Measurements from ENCODE around the gene IDH3A. TPM values are rescaled to one million over a fixed set of nuclear protein-coding genes. Genes with fewer than 3 reads are reported as not detected.

Gene IDH3A
- total and polyA plus RNA-seq, 5 donors from 2014 or later, result 38.2 to 62.1 (median 50.9) TPM

GRCh38 chr15:78171864-78172472 lies 22.8 kb downstream of the IDH3A start:
- H3K9me3 ChIP-seq (ENCODE audit: control insufficient read depth in 2 of 2, low read length in 2 of 2), result no peaks in the 10 kb centered on the region
- Mint-ChIP-seq H3K9me3 (peaks cover 0 to 2% (median 0%) of the 10 kb centered on the region in 7 donors), H3K36me3 (peaks cover 52% of the 10 kb centered on the region)

GRCh38 chr15:78174401-78174800 lies 25.2 kb downstream of the IDH3A start:
- H3K4me3 Mint-ChIP-seq, result no peak overlapping the region

More at GRCh38 chr15:78171864-78172472, 22.8 kb downstream of the IDH3A start:
- Mint-ChIP-seq H3K27me3 (no peaks in the 10 kb centered on the region), H3K4me3 (no peak overlapping the region), H3K27ac (no peak overlapping the region), H3K4me1 (peaks cover 5 to 32% (median 20%) of the 10 kb centered on the region in 4 donors)
- Histone ChIP-seq H3K27ac (ENCODE audit: insufficient read depth, low read length, poor library complexity, severe bottlenecking) (no peak overlapping the region), H3K27me3 (ENCODE audit: control insufficient read depth, insufficient read depth, low read length) (no peaks in the 10 kb centered on the region), H3K4me3 (ENCODE audit: low read depth, low read length) (no peak overlapping the region), H3K36me3 (ENCODE audit: control insufficient read depth, insufficient read depth, low read length) (peaks cover 41% of the 10 kb centered on the region), H3K4me1 (ENCODE audit: control insufficient read depth, insufficient read depth, low read length, poor library complexity, severe bottlenecking) (peaks cover 19% of the 10 kb centered on the region)
- DNase-seq (no peak), ATAC-seq (ENCODE audit: low read depth in 2 of 2) (no peak)

DNA sequence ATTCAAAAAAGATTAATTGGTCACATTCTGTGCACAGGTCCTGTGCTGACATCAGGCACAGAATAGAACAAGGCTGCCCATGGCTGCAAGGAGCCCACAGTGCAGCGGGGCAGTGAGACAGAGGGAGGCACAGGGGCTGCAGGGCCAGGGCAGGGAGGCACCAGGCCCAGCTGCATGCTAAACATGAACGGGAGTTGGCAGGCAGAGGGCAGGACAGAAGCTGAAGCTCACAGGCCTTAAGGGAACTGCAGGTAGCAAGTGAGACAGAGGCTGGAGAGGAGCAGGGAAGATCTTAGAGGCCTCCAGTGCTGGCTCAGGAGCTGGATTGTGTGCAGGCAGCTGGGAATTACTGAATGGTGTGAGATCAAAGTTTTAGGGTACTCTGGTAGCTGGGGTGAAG lies 26.2 kb downstream of the IDH3A start:
- no peak overlapping the region for H3K4me3 ChIP-seq (ENCODE audit: low read depth, low read length)
- Mint-ChIP-seq H3K27me3 (no peaks in the 10 kb centered on the region), H3K4me1 (peaks cover 5 to 22% (median 10%) of the 10 kb centered on the region in 4 donors), H3K9me3 (peaks cover 0 to 1% (median 0%) of the 10 kb centered on the region in 7 donors), H3K27ac (peak overlapping the region in 1 of 3 donors; percentile 59), H3K4me3 (peak overlapping the region in 1 of 4 donors; percentile 46), H3K36me3 (peaks cover 27% of the 10 kb centered on the region)
- no peak for DNase-seq
- no peaks in the 10 kb centered on the region for H3K27me3 ChIP-seq (ENCODE audit: control insufficient read depth, insufficient read depth, low read length)
- ATAC-seq (ENCODE audit: low read depth in 2 of 2), result no peak
- no peaks in the 10 kb centered on the region for H3K9me3 ChIP-seq (ENCODE audit: control insufficient read depth in 2 of 2, low read length in 2 of 2)
- peaks cover 24% of the 10 kb centered on the region for H3K36me3 ChIP-seq (ENCODE audit: control insufficient read depth, insufficient read depth, low read length)
- peaks cover 9% of the 10 kb centered on the region for H3K4me1 ChIP-seq (ENCODE audit: control insufficient read depth, insufficient read depth, low read length, poor library complexity, severe bottlenecking)
- no peak overlapping the region for H3K27ac ChIP-seq (ENCODE audit: insufficient read depth, low read length, poor library complexity, severe bottlenecking)

More at GRCh38 chr15:78174401-78174800, 25.2 kb downstream of the IDH3A start:
- Histone ChIP-seq H3K27ac (ENCODE audit: insufficient read depth, low read length, poor library complexity, severe bottlenecking) (no peak overlapping the region), H3K4me3 (ENCODE audit: low read depth, low read length) (no peak overlapping the region), H3K36me3 (ENCODE audit: control insufficient read depth, insufficient read depth, low read length) (peaks cover 34% of the 10 kb centered on the region), H3K9me3 (ENCODE audit: control insufficient read depth in 2 of 2, low read length in 2 of 2) (no peaks in the 10 kb centered on the region), H3K27me3 (ENCODE audit: control insufficient read depth, insufficient read depth, low read length) (no peaks in the 10 kb centered on the region), H3K4me1 (ENCODE audit: control insufficient read depth, insufficient read depth, low read length, poor library complexity, severe bottlenecking) (peaks cover 9% of the 10 kb centered on the region)
- Mint-ChIP-seq H3K36me3 (peaks cover 37% of the 10 kb centered on the region), H3K27me3 (no peaks in the 10 kb centered on the region), H3K27ac (no peak overlapping the region), H3K4me1 (peaks cover 5 to 22% (median 10%) of the 10 kb centered on the region in 4 donors), H3K9me3 (peaks cover 0 to 1% (median 0%) of the 10 kb centered on the region in 7 donors)
- peak; percentile 29 to 39 for ATAC-seq (ENCODE audit: low read depth in 2 of 2)
- peak in 1 of 3 donors; percentile 43 for DNase-seq

DNA sequence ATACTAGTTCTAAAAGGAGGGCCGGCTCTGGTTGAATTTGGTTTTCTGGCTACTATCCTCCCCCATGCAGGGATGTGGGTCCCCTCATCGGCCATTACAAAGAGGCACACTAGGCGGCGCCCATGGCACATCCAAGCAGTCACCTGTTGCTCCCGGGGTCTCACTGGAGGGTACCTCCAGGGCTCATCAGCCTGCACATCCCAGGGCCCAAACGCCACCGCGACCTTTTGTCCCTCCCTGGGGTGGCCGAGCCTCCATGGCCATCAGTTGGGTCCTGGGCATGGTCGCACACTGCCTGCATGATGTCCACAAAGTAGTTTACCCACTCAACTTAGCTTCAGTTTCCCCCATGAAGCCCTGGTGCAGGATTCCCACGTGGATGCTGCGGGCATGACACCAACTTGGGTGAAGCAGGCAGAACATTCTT lies 28.3 kb downstream of the IDH3A start:
- Histone ChIP-seq H3K4me1 (ENCODE audit: control insufficient read depth, insufficient read depth, low read length, poor library complexity, severe bottlenecking) (peaks cover 9% of the 10 kb centered on the region), H3K9me3 (ENCODE audit: control insufficient read depth in 2 of 2, low read length in 2 of 2) (no peaks in the 10 kb centered on the region), H3K4me3 (ENCODE audit: low read depth, low read length) (no peak overlapping the region), H3K27ac (ENCODE audit: insufficient read depth, low read length, poor library complexity, severe bottlenecking) (no peak overlapping the region), H3K36me3 (ENCODE audit: control insufficient read depth, insufficient read depth, low read length) (peaks cover 4% of the 10 kb centered on the region), H3K27me3 (ENCODE audit: control insufficient read depth, insufficient read depth, low read length) (no peaks in the 10 kb centered on the region)
- Mint-ChIP-seq H3K4me3 (no peak overlapping the region), H3K4me1 (peaks cover 5 to 22% (median 10%) of the 10 kb centered on the region in 4 donors), H3K27ac (no peak overlapping the region), H3K36me3 (peaks cover 13% of the 10 kb centered on the region), H3K27me3 (no peaks in the 10 kb centered on the region), H3K9me3 (peaks cover 0 to 1% (median 0%) of the 10 kb centered on the region in 7 donors)
- ATAC-seq (ENCODE audit: low read depth in 2 of 2) (peak in 1 of 2 donors; percentile 19), DNase-seq (peak in 1 of 3 donors; percentile 25)

- ATAC-seq (ENCODE audit: low read depth in 2 of 2) (no peak), DNase-seq (no peak)
- Histone ChIP-seq H3K27me3 (ENCODE audit: control insufficient read depth, insufficient read depth, low read length) (no peaks in the 10 kb centered on the region), H3K27ac (ENCODE audit: insufficient read depth, low read length, poor library complexity, severe bottlenecking) (no peak overlapping the region), H3K4me3 (ENCODE audit: low read depth, low read length) (no peak overlapping the region), H3K4me1 (ENCODE audit: control insufficient read depth, insufficient read depth, low read length, poor library complexity, severe bottlenecking) (peaks cover 9% of the 10 kb centered on the region), H3K36me3 (ENCODE audit: control insufficient read depth, insufficient read depth, low read length) (no peaks in the 10 kb centered on the region), H3K9me3 (ENCODE audit: control insufficient read depth in 2 of 2, low read length in 2 of 2) (no peaks in the 10 kb centered on the region)
- H3K4me1 Mint-ChIP-seq, result peaks cover 5 to 19% (median 9%) of the 10 kb centered on the region in 4 donors
- no peak overlapping the region for H3K27ac Mint-ChIP-seq
- no peak overlapping the region for H3K4me3 Mint-ChIP-seq
- peaks cover 5% of the 10 kb centered on the region for H3K27me3 Mint-ChIP-seq
- H3K9me3 Mint-ChIP-seq, result peaks cover 0 to 2% (median 0%) of the 10 kb centered on the region in 7 donors
- H3K36me3 Mint-ChIP-seq, result peaks cover 9% of the 10 kb centered on the region
Measured at GRCh38 chr15:78178064-78178463, 28.9 kb downstream of the IDH3A start.

GRCh38 chr15:78179286-78179840 lies 30.2 kb downstream of the IDH3A start:
- peaks cover 0 to 7% (median 5%) of the 10 kb centered on the region in 4 donors for H3K4me1 Mint-ChIP-seq

GRCh38 chr15:78179906-78180305 lies 30.7 kb downstream of the IDH3A start:
- Mint-ChIP-seq H3K36me3 (no peaks in the 10 kb centered on the region), H3K9me3 (peaks cover 0 to 4% (median 0%) of the 10 kb centered on the region in 7 donors), H3K27ac (no peak overlapping the region), H3K4me1 (peaks cover 0 to 3% (median 2%) of the 10 kb centered on the region in 4 donors), H3K4me3 (no peak overlapping the region), H3K27me3 (peaks cover 17% of the 10 kb centered on the region)
- H3K4me1 ChIP-seq (ENCODE audit: control insufficient read depth, insufficient read depth, low read length, poor library complexity, severe bottlenecking), result no peaks in the 10 kb centered on the region
- no peaks in the 10 kb centered on the region for H3K36me3 ChIP-seq (ENCODE audit: control insufficient read depth, insufficient read depth, low read length)
- ATAC-seq (ENCODE audit: low read depth in 2 of 2) (no peak), DNase-seq (no peak)
- no peaks in the 10 kb centered on the region for H3K9me3 ChIP-seq (ENCODE audit: control insufficient read depth in 2 of 2, low read length in 2 of 2)
- H3K27me3 ChIP-seq (ENCODE audit: control insufficient read depth, insufficient read depth, low read length), result no peaks in the 10 kb centered on the region
- H3K4me3 ChIP-seq (ENCODE audit: low read depth, low read length), result no peak overlapping the region
- H3K27ac ChIP-seq (ENCODE audit: insufficient read depth, low read length, poor library complexity, severe bottlenecking), result no peak overlapping the region

More at GRCh38 chr15:78179286-78179840, 30.2 kb downstream of the IDH3A start:
- no peak overlapping the region for H3K4me3 ChIP-seq (ENCODE audit: low read depth, low read length)
- ATAC-seq (ENCODE audit: low read depth in 2 of 2), result no peak
- Mint-ChIP-seq H3K27me3 (peaks cover 12% of the 10 kb centered on the region), H3K27ac (no peak overlapping the region), H3K9me3 (peaks cover 0 to 4% (median 0%) of the 10 kb centered on the region in 7 donors), H3K4me3 (no peak overlapping the region), H3K36me3 (peaks cover 4% of the 10 kb centered on the region)
- no peaks in the 10 kb centered on the region for H3K9me3 ChIP-seq (ENCODE audit: control insufficient read depth in 2 of 2, low read length in 2 of 2)
- no peak overlapping the region for H3K27ac ChIP-seq (ENCODE audit: insufficient read depth, low read length, poor library complexity, severe bottlenecking)
- no peaks in the 10 kb centered on the region for H3K36me3 ChIP-seq (ENCODE audit: control insufficient read depth, insufficient read depth, low read length)
- H3K4me1 ChIP-seq (ENCODE audit: control insufficient read depth, insufficient read depth, low read length, poor library complexity, severe bottlenecking), result peaks cover 2% of the 10 kb centered on the region
- H3K27me3 ChIP-seq (ENCODE audit: control insufficient read depth, insufficient read depth, low read length), result no peaks in the 10 kb centered on the region
- DNase-seq, result no peak
